Stomach (tissue), 19 donors: ENCODE measurements around the gene ACD. TPM values are rescaled to one million over a fixed set of nuclear protein-coding genes. Genes with fewer than 3 reads are reported as not detected.
A peak's percentile ranks its signal among the peaks of the same experiment; 100 is the strongest.

Source experiments
- DNase-seq, 2 donors: peaks; one replicate each; pipeline versions ENCODE4 v3.0.0 to v3.0.0-alpha.2; 2013 to 2019
- H3K27ac ChIP-seq, 5 donors: fragments of 200-600 bp in 4 of 5; sonication (generic) in 4 of 5; one replicate each; pipeline ENCODE4 v1.5.1; 2013 to 2019; ENCODE audit warnings: mild to moderate bottlenecking in 1 of 5, moderate library complexity in 1 of 5
- H3K27me3 ChIP-seq, 3 donors: fragments of 200-600 bp; sonication (generic); one replicate each; pipeline ENCODE4 v1.5.1; 2017 to 2019; ENCODE audit warnings: mixed run types in 1 of 3
- H3K36me3 ChIP-seq, 4 donors: fragments of 200-600 bp; sonication (generic); 1 replicate in 3 of 4; 2 replicates in 1 of 4; pipeline ENCODE4 v1.5.1; 2016 to 2019
- H3K4me1 ChIP-seq, 4 donors: fragments of 200-600 bp; sonication (generic); one replicate each; pipeline ENCODE4 v1.5.1; 2016 to 2019
- H3K4me3 ChIP-seq, 4 donors: fragments of 200-600 bp; sonication (generic) in 3 of 4; one replicate each; pipeline ENCODE4 v1.5.1; 2016 to 2019; ENCODE audit warnings: mild to moderate bottlenecking in 1 of 4
- H3K9me3 ChIP-seq, 4 donors: fragments of 200-600 bp; sonication (generic); one replicate each; pipeline ENCODE4 v1.5.1; 2016 to 2019
- CTCF ChIP-seq, 7 experiments: fragments of 450-650 bp in 4 of 7; fragments of 200-600 bp in 3 of 7; sonication (generic) in 3 of 7; IDR thresholded peaks; one replicate each; pipeline ENCODE4 v1.5.1; 2016 to 2019; ENCODE audit warnings: antibody characterized with exemption in 7 of 7, control low read depth in 2 of 7, mild to moderate bottlenecking in 1 of 7
- EP300 ChIP-seq: sonication (generic); formaldehyde crosslinking; IDR thresholded peaks from one replicate; pipeline ENCODE4 v1.6.1; 2017; ENCODE audit warnings: antibody characterized with exemption
- POLR2A ChIP-seq, 4 donors: fragments of 450-650 bp; IDR thresholded peaks; one replicate each; pipeline ENCODE4 v1.6.1; 2016; ENCODE audit warnings: antibody characterized with exemption in 4 of 4, control low read depth in 2 of 4, mild to moderate bottlenecking in 1 of 4, moderate library complexity in 1 of 4
- POLR2AphosphoS5 ChIP-seq, 3 donors: sonication (generic); formaldehyde crosslinking; IDR thresholded peaks; one replicate each; pipeline ENCODE4 v1.6.1; 2016; ENCODE audit warnings: antibody characterized with exemption in 3 of 3
- whole genome bisulfite sequencing, 5 donors: extraction: QIAGEN DNeasy Blood & Tissue Kit in 3 of 5; methylation state at CpG; one replicate each; pipeline versions ENCODE4 v1.1.5 to v1.1.7; 2013 to 2018; 5-methylcytosine and 5-hydroxymethylcytosine counted together
- intact Hi-C: fragments of 100-400 bp; cut with DNase I; formaldehyde crosslinking; loops from one replicate; pipeline ENCODE4 v1.15.1; 2023; ENCODE audit warnings: low total_unique reads
- long read RNA-seq, 10 donors: transcript quantifications; one replicate each; lab custom pipeline, GENCODE V29; 2026
- polyA plus RNA-seq, 3 donors: library from polyadenylated mRNA; stranded (reverse); fragments of 200-250 nt; gene quantifications; one replicate each; pipeline ENCODE4 v1.2.3, GENCODE V29; 2013
- total RNA-seq, 5 donors: library from RNA; depleted of rRNA; stranded (reverse); fragments of >200 nt; gene quantifications; one replicate each; pipeline versions ENCODE4 v1.1.0 to v1.2.3, GENCODE V29; 2014 to 2016
- donor health status: healthy with polysubstance abuse.
- donor health status: Bipolar disorder and iron deficiency.
- donor health status: healthy.

The ACD gene
- total RNA-seq (10 to 100 TPM in 2 of 5 donors, 1 to 10 TPM in 2, under 1 TPM in 1; 0.87 to 30.3 (median 5.3) TPM), polyA plus RNA-seq (10 to 100 TPM; 12.0 to 17.1 (median 16.2) TPM)
- long read RNA-seq, donor 1, result 0 reads
- long read RNA-seq, donor 2, transcript ACD-214 (12 exons, 2,065 nt), result major isoform, 5 of 5 reads
- long read RNA-seq, donor 2, partial matches to known transcripts, result 0 of 5 reads
- long read RNA-seq, donor 2, other reads (novel, unspliced or antisense), result 0 of 5 reads
- long read RNA-seq, donor 3, partial matches to known transcripts, result 0 of 1 reads
- long read RNA-seq, donor 3, other reads (novel, unspliced or antisense), result 0 of 1 reads
- long read RNA-seq, donor 4, result 0 reads
- long read RNA-seq, donor 5, partial matches to known transcripts, result 0 of 2 reads
- long read RNA-seq, donor 5, other reads (novel, unspliced or antisense), result 0 of 2 reads
- long read RNA-seq, donor 6, transcript ACD-214 (12 exons, 2,065 nt), result major isoform, 6 of 9 reads
- long read RNA-seq, donor 6, partial matches to known transcripts, result 0 of 9 reads
- long read RNA-seq, donor 6, other reads (novel, unspliced or antisense), result 0 of 9 reads
- long read RNA-seq, donor 7, partial matches to known transcripts, result 0 of 4 reads
- long read RNA-seq, donor 7, other reads (novel, unspliced or antisense), result 0 of 4 reads
- long read RNA-seq, donor 8, partial matches to known transcripts, result 0 of 4 reads
- long read RNA-seq, donor 8, other reads (novel, unspliced or antisense), result 0 of 4 reads
- long read RNA-seq, donor 9, partial matches to known transcripts, result 0 of 3 reads
- long read RNA-seq, donor 9, other reads (novel, unspliced or antisense), result 0 of 3 reads
- long read RNA-seq, donor 10, partial matches to known transcripts, result 0 of 2 reads
- long read RNA-seq, donor 10, other reads (novel, unspliced or antisense), result 0 of 2 reads

GRCh38 chr16:67659675-67660563 is at the start of gene ACD:
Gene ACD, minus strand, starts transcription at chr16:67660260. Its CDS starts 40 bp downstream, at chr16:67660220.
- peaks cover 20 to 34% (median 30%) of the 10 kb centered on the region in 4 donors for H3K4me1 ChIP-seq
- TF ChIP-seq POLR2AphosphoS5 (IDR thresholded peaks at IDR 0.05) (peak; percentile 83 to 88 (median 86)), POLR2A (IDR thresholded peaks at IDR 0.05) (peak in 1 of 4 donors; percentile 70), EP300 (no peak), CTCF (IDR thresholded peaks at IDR 0.05) (no peak)
- intact Hi-C loops, result no loop called here
- H3K4me3 ChIP-seq, result peak within 1 kb of the TSS; percentile 57 to 85 (median 82)
- H3K9me3 ChIP-seq, result no peaks in the 10 kb centered on the region
- DNase-seq, result peak; percentile 92 to 97
- peaks cover 9 to 43% (median 37%) of the 10 kb centered on the region in 4 donors for H3K36me3 ChIP-seq
- 0 to 1% (median 0%) methylated on average over 26 to 83 of the region's 83 CpGs for WGBS, 5 donors
- peak within 1 kb of the TSS; percentile 92 to 97 (median 96) for H3K27ac ChIP-seq
- peaks cover 0 to 5% (median under 1%) of the 10 kb centered on the region in 3 donors for H3K27me3 ChIP-seq

GRCh38 chr16:67709050-67709449 is 49.0 kb upstream of the ACD start:
- no peak overlapping the region for H3K27ac ChIP-seq
- no peaks in the 10 kb centered on the region for H3K27me3 ChIP-seq
- no peaks in the 10 kb centered on the region for H3K9me3 ChIP-seq
- H3K4me3 ChIP-seq, result no peak overlapping the region
- no peak for TF ChIP-seq POLR2A (IDR thresholded peaks at IDR 0.05)
- TF ChIP-seq EP300, result no peak
- no peak for TF ChIP-seq POLR2AphosphoS5 (IDR thresholded peaks at IDR 0.05)
- TF ChIP-seq CTCF (IDR thresholded peaks at IDR 0.05), result no peak
- 92 to 100% (median 97%) methylated on average over 1 of the region's 1 CpG for WGBS, 5 donors
- peaks cover 0 to 18% (median 7%) of the 10 kb centered on the region in 4 donors for H3K4me1 ChIP-seq
- intact Hi-C loops, result no loop called here
- no peak for DNase-seq
- no peaks in the 10 kb centered on the region for H3K36me3 ChIP-seq

- peaks cover 0 to 14% (median 7%) of the 10 kb centered on the region in 4 donors for H3K4me1 ChIP-seq
- H3K9me3 ChIP-seq, result no peaks in the 10 kb centered on the region
- TF ChIP-seq POLR2AphosphoS5 (IDR thresholded peaks at IDR 0.05), result no peak
- no peak for TF ChIP-seq CTCF (IDR thresholded peaks at IDR 0.05)
- no peak for TF ChIP-seq EP300
- TF ChIP-seq POLR2A (IDR thresholded peaks at IDR 0.05), result no peak
- H3K27me3 ChIP-seq, result no peaks in the 10 kb centered on the region
- H3K4me3 ChIP-seq, result no peak overlapping the region
- H3K27ac ChIP-seq, result no peak overlapping the region
- WGBS, 5 donors, result 63 to 80% (median 74%) methylated on average over 2 of the region's 2 CpGs
- DNase-seq, result no peak
- H3K36me3 ChIP-seq, result no peaks in the 10 kb centered on the region
- intact Hi-C loops, result no loop called here
Measured at GRCh38 chr16:67708368-67708771, 48.3 kb upstream of the ACD start.
